Measurements from ENCODE around the gene PAX6.

The PAX6 gene

DNA sequence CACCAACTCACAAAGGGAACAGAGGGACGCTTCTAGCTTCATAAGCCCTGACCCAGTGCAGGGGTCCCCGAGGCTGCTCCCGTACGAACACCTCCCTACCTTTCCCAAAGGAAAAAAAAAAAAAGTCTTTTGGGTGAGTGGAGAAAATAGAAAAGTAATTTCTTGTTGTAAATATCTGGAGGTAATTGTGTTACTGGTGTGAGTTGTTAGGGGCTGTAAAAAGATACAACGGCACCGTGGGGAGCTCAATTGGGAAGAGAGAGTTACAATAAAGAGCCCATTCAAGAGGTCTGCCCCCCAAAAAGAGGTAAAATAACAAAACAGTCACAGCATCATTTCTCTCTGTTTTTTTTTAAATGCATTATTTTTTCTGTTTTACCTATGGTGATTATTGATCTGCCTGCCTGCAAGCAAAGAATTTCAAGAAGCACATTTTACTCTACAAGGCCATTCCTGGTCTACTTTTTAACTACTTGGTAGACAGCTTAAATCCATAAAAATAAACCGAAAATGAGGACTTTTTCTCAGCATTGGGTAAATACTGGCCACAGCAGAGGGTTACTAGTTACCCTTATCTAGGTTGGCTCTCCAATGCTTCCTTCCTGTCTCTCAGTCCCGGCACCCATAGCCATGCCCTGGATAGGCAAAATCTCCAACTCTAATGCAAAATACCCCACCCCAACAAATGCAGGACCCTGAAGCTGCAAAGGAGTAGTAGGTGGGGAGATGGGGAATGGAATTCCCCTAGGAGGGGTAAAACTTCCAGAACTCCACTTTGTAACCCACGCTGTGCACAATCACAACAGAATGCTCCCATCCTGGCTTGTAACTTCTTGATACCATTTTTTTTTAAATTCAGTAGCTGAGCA, 3.1 kb downstream of the PAX6 start:
- DNase-seq (ENCODE audit: low read depth) = no peak

- no peak for DNase-seq (ENCODE audit: low read depth)
These were observed 4.0 kb downstream of the PAX6 start for GRCh38 chr11:31806928-31807798.

- DNase-seq (ENCODE audit: low read depth) = no peak
These were observed 4.8 kb downstream of the PAX6 start for GRCh38 chr11:31806186-31806927.

DNA sequence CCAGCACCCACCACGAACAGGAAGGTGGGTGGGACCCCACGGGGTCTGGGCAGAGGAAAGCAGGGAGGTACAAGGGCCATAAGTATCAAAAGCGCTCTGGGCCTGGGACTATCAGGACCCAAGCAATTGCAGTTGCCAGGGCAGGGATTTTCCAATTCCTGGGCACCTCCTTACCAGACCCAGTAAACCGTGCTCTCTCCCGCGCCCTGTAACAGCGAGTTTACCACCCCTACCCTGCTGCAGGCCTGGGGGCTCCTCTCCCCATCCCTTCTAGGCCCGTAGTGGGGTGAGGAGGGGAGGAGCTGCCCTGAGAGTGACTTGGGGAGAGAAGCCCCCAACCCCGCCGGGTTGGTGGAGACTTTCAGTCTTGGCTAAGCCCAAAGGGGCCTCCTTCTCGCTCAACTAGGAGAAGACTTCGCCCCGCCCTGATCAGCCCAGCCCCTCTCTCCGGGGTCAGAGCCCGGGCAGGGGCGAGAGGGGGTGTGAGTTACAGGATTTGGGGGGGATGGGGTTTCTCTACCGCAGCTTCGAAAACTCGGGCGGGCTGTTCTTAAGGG, 5.4 kb downstream of the PAX6 start:
- DNase-seq (ENCODE audit: low read depth) = no peak

DNA sequence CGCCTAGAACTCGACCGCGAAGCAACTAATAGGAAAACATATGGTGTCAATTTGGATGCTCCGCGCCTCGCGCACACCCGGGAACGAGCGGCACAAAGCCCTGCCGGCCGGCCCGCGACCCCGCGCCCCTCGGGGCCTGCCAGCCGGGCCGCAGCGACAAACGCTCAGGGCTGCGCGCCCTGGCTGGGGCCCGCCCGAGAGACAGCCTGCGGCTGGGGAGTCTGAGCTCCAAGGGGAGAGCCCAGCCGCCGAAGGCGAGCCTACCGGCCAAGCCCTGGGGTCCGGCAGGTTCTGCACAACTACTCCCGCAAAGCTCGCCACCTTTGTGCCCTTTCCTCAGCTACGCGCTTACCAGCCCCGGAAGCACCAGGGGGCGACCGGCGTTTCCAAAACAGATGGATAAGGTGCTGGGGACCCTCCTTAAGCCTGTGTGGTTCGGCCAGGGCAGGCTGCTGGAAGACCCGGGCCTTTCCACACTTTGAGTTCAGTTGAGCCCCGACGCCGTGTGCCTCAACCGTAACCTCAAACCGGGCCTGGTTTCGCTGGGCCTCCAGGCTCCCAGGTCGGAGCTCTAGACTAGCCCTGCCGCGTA, 6.0 kb downstream of the PAX6 start:
- no peak for DNase-seq (ENCODE audit: low read depth)

GRCh38 chr11:31804312-31805036, 6.6 kb downstream of the PAX6 start:
- DNase-seq (ENCODE audit: low read depth) = no peak

DNA sequence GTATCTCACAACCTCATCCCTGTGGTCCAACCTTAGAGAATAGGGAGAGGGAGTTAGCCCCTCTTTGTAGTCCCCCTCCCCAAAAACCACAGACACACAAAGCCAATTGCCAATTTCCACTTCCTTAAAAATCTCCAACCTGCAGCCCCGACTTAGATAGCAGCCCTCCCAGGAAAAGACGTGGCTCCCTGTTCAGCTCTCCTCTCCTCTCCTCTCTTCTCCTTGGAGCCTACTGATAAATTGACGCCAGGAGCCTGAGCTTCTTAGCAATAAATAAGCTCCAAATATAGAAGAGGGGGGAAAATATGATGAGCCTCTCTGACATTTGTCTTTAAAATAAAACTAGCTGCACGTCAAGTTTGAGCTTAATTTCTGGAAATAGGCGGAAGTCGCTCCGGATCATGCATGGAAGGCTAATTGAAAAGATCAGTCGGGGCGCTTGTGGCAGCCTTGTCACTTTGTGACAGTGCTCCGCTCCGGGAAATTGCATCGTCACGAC, 7.3 kb downstream of the PAX6 start:
- no peak for DNase-seq (ENCODE audit: low read depth)

- no peak for DNase-seq (ENCODE audit: low read depth)
These were observed 7.9 kb downstream of the PAX6 start for GRCh38 chr11:31802990-31803812.

GRCh38 chr11:31802609-31802989, 8.5 kb downstream of the PAX6 start:
- no peak for DNase-seq (ENCODE audit: low read depth)

GRCh38 chr11:31802000-31802551, 9.0 kb downstream of the PAX6 start:
- no peak for DNase-seq (ENCODE audit: low read depth)

DNA sequence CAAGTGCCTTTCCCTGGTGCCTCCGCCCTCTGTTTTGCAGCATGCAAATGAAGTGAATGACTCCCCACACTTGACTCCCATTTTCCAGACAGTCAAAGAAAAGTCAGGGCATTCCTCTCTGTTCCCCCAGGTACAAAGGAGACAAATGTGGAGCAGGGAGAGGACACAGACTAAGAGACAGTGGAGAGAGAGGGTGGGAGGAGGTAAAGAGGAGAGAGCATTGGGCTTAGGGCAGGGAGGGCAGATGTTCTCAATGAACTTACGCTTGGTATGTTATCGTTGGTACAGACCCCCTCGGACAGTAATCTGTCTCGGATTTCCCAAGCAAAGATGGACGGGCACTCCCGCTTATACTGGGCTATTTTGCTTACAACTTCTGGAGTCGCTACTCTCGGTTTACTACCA, 9.8 kb downstream of the PAX6 start:
- DNase-seq (ENCODE audit: low read depth) = no peak

DNA sequence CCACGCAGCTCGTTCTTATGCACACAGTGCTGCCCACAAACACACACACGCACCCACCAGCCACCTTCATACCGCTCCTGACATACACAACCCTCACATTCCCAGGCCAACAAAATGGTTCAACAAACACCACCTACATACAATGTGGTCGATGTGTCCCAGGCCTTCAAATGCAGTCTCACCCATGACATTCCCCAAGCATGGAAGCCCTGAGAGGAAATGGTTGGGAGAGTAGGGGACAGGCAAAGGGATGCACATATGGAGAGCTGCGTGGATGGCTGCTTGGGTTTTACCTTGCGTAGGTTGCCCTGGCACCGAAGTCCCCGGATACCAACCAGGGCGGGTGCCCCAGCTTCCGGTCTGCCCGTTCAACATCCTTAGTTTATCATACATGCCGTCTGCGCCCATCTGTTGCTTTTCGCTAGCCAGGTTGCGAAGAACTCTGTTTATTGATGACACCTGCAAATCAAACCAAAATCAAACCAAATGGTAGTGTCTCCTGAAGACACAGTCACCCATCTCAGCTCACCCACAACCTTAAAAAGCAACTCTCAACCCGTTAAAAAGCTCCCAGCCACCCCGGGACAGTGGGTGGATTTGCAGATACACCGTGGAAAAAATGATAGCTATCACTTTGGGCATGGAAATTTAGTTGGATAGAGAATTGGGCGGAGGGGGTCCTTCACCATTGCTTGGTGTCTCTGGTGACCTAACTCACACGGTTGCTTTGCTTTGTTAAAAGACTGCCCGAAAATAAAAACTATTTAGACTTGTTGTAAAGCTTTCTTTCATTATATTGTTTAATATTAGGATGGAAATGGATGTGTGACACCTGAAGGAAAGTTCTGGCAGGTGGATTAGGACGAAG, 10.5 kb downstream of the PAX6 start:
- DNase-seq (ENCODE audit: low read depth) = no peak

GRCh38 chr11:31799435-31800397, 11.4 kb downstream of the PAX6 start:
- DNase-seq (ENCODE audit: low read depth) = no peak

GRCh38 chr11:31798554-31799434, 12.3 kb downstream of the PAX6 start:
- no peak for DNase-seq (ENCODE audit: low read depth)

GRCh38 chr11:31798057-31798553, 13.0 kb downstream of the PAX6 start:
- DNase-seq (ENCODE audit: low read depth) = no peak

All from HS-5 (cell line).